CD4-positive, alpha-beta T cell treated with Interferon gamma for 1 hour (primary cell): ENCODE data around the gene TTYH3.
A peak's percentile ranks its signal among the peaks of the same experiment; 100 is the strongest.

Experiments
- DNase-seq: peaks from one replicate; pipeline ENCODE4 v3.0.0-alpha.2; 2020

TTYH3 gene

DNA sequence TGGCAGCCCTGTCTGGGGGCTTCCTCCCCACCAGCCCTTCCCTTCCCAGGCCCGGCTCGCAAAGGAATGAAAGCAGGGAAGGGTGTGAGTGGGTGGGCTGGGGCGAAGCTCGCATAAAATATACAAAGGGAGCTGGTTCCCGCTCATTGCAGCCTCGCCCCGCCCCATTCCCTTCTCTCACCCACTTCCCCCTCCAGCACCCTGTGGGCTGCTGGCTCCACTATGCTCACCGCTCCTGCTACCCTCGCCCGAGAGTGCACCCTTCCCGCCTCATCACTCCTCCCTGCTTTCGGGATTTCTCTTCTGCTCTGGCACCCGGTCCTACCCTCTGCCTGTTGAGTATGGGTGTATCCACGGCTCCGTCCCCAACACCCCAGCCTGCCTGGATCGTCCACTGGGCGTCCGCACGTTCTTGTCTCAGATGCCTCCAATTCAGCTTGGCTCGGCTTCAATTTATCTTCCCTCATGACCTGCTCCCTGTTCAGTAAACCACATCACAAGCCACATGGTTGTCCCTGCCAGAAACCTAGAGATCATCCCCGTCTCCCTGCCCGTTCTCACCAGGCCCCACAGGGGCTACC lies 14.4 kb upstream of the TTYH3 start:
- no peak for DNase-seq

GRCh38 chr7:2619116-2619515 lies 12.7 kb upstream of the TTYH3 start:
- DNase-seq = no peak

- DNase-seq = no peak
Observed at GRCh38 chr7:2621061-2621828, 10.5 kb upstream of the TTYH3 start.

DNA sequence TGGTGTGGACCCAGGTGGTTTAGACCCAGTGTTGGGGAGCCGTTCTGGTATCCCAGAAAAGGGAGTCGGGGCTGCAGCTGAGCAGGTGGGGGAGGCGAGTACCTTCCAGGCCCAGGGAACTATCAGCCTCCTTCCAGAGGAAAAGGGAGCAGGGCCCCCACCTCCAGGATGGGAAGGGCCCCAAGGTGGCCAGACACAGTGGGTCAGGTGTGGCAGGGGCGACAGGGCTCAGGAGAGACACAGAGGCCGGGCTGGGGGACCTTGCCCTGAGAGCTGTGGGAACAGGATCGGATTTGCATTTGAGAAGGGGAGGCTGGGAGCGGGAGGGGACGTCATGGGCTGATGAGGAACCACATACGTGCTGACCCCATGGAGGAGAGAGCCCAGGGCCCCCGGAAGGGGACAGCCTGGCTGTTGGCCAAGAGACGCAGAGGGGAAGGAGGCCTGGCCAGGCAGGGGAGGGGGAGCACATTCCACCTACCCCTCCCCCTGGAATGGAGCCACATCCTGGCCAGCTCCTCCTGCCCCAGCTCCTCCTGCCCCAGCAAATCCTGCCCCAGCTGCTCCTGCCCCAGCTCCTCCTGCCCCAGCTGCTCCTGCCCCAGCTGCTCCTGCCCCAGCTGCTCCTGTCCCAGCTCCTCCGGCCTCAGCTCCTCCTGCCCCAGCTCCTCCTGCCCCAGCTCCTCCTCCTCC lies 9.7 kb upstream of the TTYH3 start:
- DNase-seq = no peak

DNA sequence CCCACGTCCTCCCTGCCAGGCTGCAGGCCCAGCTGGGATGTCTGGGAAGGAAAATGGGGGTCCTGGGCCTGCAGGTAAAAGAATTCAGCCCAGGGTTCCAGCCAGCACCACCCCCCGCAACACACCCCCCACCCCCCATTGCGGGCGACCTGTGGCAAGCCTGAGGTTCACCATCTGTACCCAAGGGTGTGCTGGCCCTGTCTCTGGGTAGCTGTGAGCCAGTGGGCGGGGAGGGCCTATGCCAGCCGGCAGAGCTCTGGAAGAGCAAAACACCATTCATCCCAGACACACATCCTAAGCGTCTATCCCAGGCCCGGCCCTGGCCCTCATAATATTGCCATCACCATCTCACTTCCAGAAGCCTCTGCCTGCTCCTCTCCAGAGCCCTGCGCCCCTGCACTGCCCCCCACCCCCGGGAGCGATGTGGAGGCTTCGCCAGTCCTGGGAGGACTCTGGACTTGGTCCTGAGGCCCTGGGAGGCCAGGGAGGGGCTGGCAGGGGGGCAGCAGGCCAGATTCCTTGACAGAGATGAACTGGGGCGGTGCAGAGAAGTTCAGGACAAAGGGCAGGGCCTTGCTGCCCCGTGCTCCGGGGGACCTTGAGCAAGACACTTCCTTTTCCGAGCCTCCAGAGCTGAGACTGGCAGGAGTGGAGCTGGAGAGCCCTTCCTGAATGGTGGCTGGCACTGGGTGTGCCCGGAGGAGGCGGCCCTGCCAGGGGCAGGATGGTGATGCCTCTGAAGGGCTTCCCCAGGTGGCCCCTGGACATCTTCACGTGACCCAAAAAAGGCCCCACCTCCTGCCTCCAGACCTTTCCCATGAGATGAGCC lies 8.7 kb upstream of the TTYH3 start:
- DNase-seq = peak; percentile 25

DNA sequence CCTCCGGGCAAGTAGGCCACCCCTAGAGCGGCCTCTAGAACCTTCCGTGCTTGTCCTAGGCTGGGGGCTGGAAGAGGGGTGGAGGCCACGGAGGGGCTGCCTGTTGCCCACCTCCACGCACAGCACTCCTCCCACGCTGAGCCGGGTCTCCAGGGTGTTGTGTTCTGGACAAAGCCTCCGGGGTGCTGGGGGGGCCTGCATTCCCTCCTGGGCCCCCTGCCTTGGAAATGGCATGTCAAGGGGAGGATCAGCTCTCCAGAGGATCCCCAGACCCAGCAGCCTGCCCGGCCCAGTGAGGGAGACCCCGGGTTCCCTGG lies 8.1 kb upstream of the TTYH3 start:
- DNase-seq = no peak

GRCh38 chr7:2624293-2624886 lies 7.4 kb upstream of the TTYH3 start:
- no peak for DNase-seq

GRCh38 chr7:2626498-2627117 lies 5.2 kb upstream of the TTYH3 start:
- DNase-seq = no peak

- DNase-seq = no peak
Observed at GRCh38 chr7:2627258-2628129, 4.3 kb upstream of the TTYH3 start.

- DNase-seq = no peak
Observed at GRCh38 chr7:2628130-2628482, 3.7 kb upstream of the TTYH3 start.

- no peak for DNase-seq
Observed at GRCh38 chr7:2628891-2629290, 2.9 kb upstream of the TTYH3 start.

- no peak for DNase-seq
Observed at GRCh38 chr7:2629746-2630681, 1.8 kb upstream of the TTYH3 start.

DNA sequence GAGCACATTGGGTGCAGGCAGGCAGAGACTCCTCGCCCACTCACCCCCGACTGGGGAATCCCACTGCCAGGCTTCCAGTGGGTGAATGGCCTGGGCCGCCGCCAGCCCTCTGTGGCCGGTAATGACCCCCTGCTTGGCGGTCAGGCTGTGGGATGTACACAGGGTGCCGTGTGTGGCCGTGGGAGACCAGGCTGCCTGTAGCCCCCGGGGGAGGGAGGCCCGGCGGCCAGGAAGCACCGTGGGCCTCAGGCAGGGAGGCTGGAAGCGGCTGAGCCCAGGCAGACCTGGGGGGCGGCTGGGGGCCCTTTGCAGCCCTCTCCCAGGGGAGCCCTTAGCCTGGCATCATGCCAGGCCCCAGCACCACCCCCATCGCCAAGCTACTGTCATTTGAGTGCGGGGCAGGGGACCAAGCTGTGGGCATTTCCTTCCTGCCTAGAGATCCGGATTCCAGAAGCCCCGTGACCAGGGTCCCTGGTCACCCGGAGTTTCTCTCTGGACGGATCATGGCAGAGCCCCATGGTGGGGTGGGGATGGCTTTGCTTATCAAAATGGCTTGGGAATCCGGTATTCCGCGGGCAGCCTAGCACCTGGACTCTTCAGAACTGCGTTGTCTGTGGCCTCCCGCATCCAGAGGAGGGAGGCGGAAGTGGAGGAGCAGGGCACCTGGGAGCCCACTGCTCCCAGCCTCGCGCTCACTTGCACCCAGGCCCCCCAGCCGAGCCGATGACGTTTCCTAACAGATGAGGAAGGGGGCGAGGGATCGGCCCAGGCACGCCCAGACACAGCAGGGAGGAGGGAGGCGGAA lies 1.1 kb downstream of the TTYH3 start:
- DNase-seq = peak; percentile 44

DNA sequence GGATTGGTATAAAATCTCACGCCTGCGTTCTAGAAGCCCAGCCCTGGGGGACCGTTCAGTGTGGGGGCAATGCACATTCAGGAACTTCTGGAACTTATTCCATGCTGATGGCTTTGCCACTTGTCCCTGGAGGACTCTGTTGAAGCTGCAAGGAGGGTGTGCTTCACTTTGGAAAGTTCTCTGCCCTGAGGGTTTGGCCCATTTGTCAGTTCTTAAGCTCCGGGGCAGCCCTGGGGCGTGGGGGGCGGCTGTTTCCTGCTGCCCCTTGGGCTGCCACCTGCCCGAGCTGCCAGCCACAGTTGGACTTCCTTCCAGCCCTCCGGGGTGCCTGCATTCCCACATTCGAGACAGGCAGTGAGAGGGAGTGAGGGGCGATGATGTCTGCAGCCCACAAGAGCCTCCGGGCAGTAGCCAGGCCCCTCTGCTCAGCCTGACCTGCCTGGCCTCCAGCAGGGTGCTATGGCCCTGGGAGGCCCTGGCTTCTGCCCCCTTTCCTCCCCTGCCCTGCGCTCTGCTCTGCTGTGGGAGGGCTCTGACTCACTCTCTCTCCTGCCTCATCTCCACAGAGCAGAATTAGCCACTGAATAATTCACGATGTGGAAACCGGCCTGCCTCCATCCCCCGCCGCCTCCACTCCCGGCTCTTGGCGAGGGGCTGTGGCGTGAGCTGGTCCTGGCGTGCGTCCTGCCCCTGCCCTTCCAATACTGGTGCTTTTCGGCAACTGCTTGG lies 1.9 kb downstream of the TTYH3 start:
- peak; percentile 39 for DNase-seq

GRCh38 chr7:2634267-2635145 lies 2.7 kb downstream of the TTYH3 start:
- DNase-seq = no peak

GRCh38 chr7:2635148-2635668 lies 3.4 kb downstream of the TTYH3 start:
- no peak for DNase-seq
